NT2/D1 (cell line): ENCODE measurements around the gene FLAD1.

Source experiments
- DNase-seq: peaks from one replicate; pipeline ENCODE4 v3.0.0-alpha.2; 2011; ENCODE audit warnings: low read depth, low spot score
- H3K27me3 ChIP-seq: 2 replicates; pipeline ENCODE4 v1.6.0; 2011; ENCODE audit warnings: mild to moderate bottlenecking; ENCODE audit not compliant: insufficient read length, insufficient read depth
- H3K36me3 ChIP-seq: 2 replicates; pipeline ENCODE4 v1.6.1; 2011; ENCODE audit warnings: mild to moderate bottlenecking, low read length, mixed read lengths; ENCODE audit not compliant: insufficient read depth, insufficient read length
- H3K4me1 ChIP-seq: 2 replicates; pipeline ENCODE4 v1.5.1; 2011; ENCODE audit not compliant: insufficient read depth, insufficient read length
- H3K4me3 ChIP-seq: 2 replicates; pipeline ENCODE4 v1.5.1; 2011; ENCODE audit warnings: low read depth; ENCODE audit not compliant: insufficient read length
- H3K9ac ChIP-seq: 2 replicates; pipeline ENCODE4 v1.6.0; 2011; ENCODE audit warnings: low read depth; ENCODE audit not compliant: insufficient read length
- H3K9me3 ChIP-seq: 2 replicates; pipeline ENCODE4 v1.5.1; 2011; ENCODE audit warnings: mild to moderate bottlenecking, low read length; ENCODE audit not compliant: insufficient read depth
- SUZ12 ChIP-seq: IDR thresholded peaks from 2 replicates; pipeline ENCODE4 v1.6.1; 2011; ENCODE audit not compliant: insufficient read length, insufficient read depth; ENCODE audit errors: extremely low read depth
- YY1 ChIP-seq: IDR thresholded peaks from 2 replicates; pipeline ENCODE4 v1.6.1; 2011; ENCODE audit not compliant: insufficient read length, insufficient read depth
- ZNF274 ChIP-seq: IDR thresholded peaks from 2 replicates; pipeline ENCODE4 v1.6.1; 2011; ENCODE audit warnings: mild to moderate bottlenecking, low read depth, low read length

Gene FLAD1

GRCh38 chr1:155029513-155030242 is 46.5 kb downstream of the FLAD1 start:
- H3K4me1 ChIP-seq = peaks cover 8% of the 10 kb centered on the region
- no peak for DNase-seq
- H3K9me3 ChIP-seq = peaks cover 2% of the 10 kb centered on the region; the same call in 1 of the 2 replicates
- H3K27me3 ChIP-seq = no peaks in the 10 kb centered on the region
- H3K4me3 ChIP-seq = no peak overlapping the region
- no peak for TF ChIP-seq YY1
- no peak for TF ChIP-seq ZNF274
- no peak for TF ChIP-seq SUZ12
- H3K36me3 ChIP-seq = no peaks in the 10 kb centered on the region
- no peak overlapping the region for H3K9ac ChIP-seq

- Histone ChIP-seq H3K9ac (no peak overlapping the region), H3K27me3 (no peaks in the 10 kb centered on the region), H3K36me3 (no peaks in the 10 kb centered on the region), H3K4me1 (peaks cover 8% of the 10 kb centered on the region), H3K9me3 (no peaks in the 10 kb centered on the region), H3K4me3 (no peak overlapping the region)
- no peak for DNase-seq
- TF ChIP-seq SUZ12 (no peak), ZNF274 (no peak), YY1 (no peak)
Measured at GRCh38 chr1:155030243-155030795, 47.2 kb downstream of the FLAD1 start.

- no peak for TF ChIP-seq ZNF274
- no peak for TF ChIP-seq SUZ12
- no peak for TF ChIP-seq YY1
- peaks cover 8% of the 10 kb centered on the region for H3K4me1 ChIP-seq
- H3K9ac ChIP-seq = no peak overlapping the region
- H3K4me3 ChIP-seq = no peak overlapping the region
- no peaks in the 10 kb centered on the region for H3K27me3 ChIP-seq
- H3K36me3 ChIP-seq = no peaks in the 10 kb centered on the region
- no peak for DNase-seq
- no peaks in the 10 kb centered on the region for H3K9me3 ChIP-seq
Measured at GRCh38 chr1:155030899-155031298, 47.8 kb downstream of the FLAD1 start.

- H3K36me3 ChIP-seq = no peaks in the 10 kb centered on the region
- no peak for TF ChIP-seq ZNF274
- no peak for TF ChIP-seq YY1
- no peak for TF ChIP-seq SUZ12
- no peak for DNase-seq
- no peak overlapping the region for H3K4me3 ChIP-seq
- H3K9ac ChIP-seq = no peak overlapping the region
- H3K27me3 ChIP-seq = no peaks in the 10 kb centered on the region
- H3K9me3 ChIP-seq = no peaks in the 10 kb centered on the region
- peaks cover 7% of the 10 kb centered on the region for H3K4me1 ChIP-seq
Measured at GRCh38 chr1:155032886-155033285, 49.7 kb downstream of the FLAD1 start.

GRCh38 chr1:155033524-155033923 is 50.4 kb downstream of the FLAD1 start, which contains the start of the genes DCST1 and DCST2:
Gene DCST1 (plus strand): TSS chr1:155033824. CDS start chr1:155034037, 213 bp downstream.
Gene DCST2 (minus strand): TSS chr1:155033781. CDS start chr1:155033701, 80 bp downstream.
- no peak for DNase-seq
- H3K4me3 ChIP-seq = no peak within 1 kb of the TSS
- H3K9ac ChIP-seq = no peak within 1 kb of the TSS
- H3K27me3 ChIP-seq = no peaks in the 10 kb centered on the region
- no peaks in the 10 kb centered on the region for H3K36me3 ChIP-seq
- TF ChIP-seq YY1 (no peak), SUZ12 (no peak), ZNF274 (no peak)
- no peaks in the 10 kb centered on the region for H3K9me3 ChIP-seq
- peaks cover 7% of the 10 kb centered on the region for H3K4me1 ChIP-seq

- no peaks in the 10 kb centered on the region for H3K27me3 ChIP-seq
- no peak for DNase-seq
- TF ChIP-seq SUZ12 (no peak), ZNF274 (no peak), YY1 (no peak)
- no peak overlapping the region for H3K4me3 ChIP-seq
- no peaks in the 10 kb centered on the region for H3K9me3 ChIP-seq
- no peak overlapping the region for H3K9ac ChIP-seq
- H3K4me1 ChIP-seq = peaks cover 7% of the 10 kb centered on the region
- no peaks in the 10 kb centered on the region for H3K36me3 ChIP-seq
Measured at GRCh38 chr1:155034318-155035208, 51.4 kb downstream of the FLAD1 start.

- Histone ChIP-seq H3K9me3 (no peaks in the 10 kb centered on the region), H3K9ac (no peak overlapping the region), H3K4me3 (no peak overlapping the region), H3K4me1 (peaks cover 7% of the 10 kb centered on the region), H3K27me3 (no peaks in the 10 kb centered on the region), H3K36me3 (no peaks in the 10 kb centered on the region)
- TF ChIP-seq ZNF274 (no peak), SUZ12 (no peak), YY1 (no peak)
- DNase-seq = no peak
Measured at GRCh38 chr1:155035936-155036335, 52.8 kb downstream of the FLAD1 start.
